Measurements from ENCODE around the gene NOTCH4. TPM values are rescaled to one million over a fixed set of nuclear protein-coding genes. Genes with fewer than 3 reads are reported as not detected.

Gene NOTCH4
- total RNA-seq, 1 donor from 2014 or later: 4.9 TPM

DNA sequence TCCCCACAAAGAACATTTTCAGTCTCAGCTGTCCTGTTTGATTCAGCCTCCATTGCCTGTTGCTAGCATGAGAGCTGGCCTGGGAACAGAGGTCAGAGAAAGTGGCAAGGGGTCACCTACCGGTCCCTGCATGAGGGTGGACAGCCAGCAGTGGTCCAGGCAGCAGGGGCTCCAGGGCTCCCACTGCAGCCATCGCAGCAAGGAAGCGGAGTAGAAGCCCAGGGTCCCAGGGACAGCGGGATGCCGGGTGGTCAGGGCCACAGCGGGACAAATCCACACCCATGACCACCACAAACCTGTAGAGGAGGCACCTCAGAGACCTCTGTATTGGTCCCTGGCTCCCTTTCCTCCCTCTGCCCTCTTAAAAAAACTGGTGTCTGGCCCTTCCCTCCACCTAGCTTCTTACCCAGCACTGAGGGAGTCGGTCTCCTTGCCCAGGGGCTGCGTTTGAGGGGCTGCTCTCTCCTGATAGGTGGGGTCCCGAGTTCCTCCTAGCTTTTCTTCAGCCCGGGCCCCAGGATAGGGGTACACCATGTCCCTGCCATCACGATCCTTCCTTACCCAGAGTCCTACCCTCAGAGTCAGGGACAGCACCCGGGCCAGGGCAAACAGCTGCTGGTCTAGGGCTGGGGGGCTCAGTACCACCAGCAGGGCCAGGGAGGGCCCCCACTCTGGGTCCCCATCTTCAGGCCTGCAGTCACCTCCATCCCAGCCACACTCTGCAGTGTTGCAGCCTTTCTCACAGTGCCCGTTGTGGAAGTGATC lies 23.0 kb downstream of the NOTCH4 start:
- no peak overlapping the region for H3K27ac Mint-ChIP-seq (ENCODE audit: unreplicated experiment)
- no peak overlapping the region for H3K4me3 Mint-ChIP-seq (ENCODE audit: unreplicated experiment)
- peaks cover 9% of the 10 kb centered on the region for H3K9me3 Mint-ChIP-seq (ENCODE audit: unreplicated experiment)
- no peaks in the 10 kb centered on the region for H3K36me3 Mint-ChIP-seq (ENCODE audit: unreplicated experiment)
- TF ChIP-seq, protein P1, sequence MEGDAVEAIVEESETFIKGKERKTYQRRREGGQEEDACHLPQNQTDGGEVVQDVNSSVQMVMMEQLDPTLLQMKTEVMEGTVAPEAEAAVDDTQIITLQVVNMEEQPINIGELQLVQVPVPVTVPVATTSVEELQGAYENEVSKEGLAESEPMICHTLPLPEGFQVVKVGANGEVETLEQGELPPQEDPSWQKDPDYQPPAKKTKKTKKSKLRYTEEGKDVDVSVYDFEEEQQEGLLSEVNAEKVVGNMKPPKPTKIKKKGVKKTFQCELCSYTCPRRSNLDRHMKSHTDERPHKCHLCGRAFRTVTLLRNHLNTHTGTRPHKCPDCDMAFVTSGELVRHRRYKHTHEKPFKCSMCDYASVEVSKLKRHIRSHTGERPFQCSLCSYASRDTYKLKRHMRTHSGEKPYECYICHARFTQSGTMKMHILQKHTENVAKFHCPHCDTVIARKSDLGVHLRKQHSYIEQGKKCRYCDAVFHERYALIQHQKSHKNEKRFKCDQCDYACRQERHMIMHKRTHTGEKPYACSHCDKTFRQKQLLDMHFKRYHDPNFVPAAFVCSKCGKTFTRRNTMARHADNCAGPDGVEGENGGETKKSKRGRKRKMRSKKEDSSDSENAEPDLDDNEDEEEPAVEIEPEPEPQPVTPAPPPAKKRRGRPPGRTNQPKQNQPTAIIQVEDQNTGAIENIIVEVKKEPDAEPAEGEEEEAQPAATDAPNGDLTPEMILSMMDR (IDR thresholded peaks at IDR 0.05; ENCODE audit: partially characterized antibody, unreplicated experiment): no peak
- peaks cover 9% of the 10 kb centered on the region for H3K4me1 Mint-ChIP-seq (ENCODE audit: low read depth, unreplicated experiment)
- H3K27me3 Mint-ChIP-seq (ENCODE audit: unreplicated experiment): peaks cover 6% of the 10 kb centered on the region
- no peak for DNase-seq

DNA sequence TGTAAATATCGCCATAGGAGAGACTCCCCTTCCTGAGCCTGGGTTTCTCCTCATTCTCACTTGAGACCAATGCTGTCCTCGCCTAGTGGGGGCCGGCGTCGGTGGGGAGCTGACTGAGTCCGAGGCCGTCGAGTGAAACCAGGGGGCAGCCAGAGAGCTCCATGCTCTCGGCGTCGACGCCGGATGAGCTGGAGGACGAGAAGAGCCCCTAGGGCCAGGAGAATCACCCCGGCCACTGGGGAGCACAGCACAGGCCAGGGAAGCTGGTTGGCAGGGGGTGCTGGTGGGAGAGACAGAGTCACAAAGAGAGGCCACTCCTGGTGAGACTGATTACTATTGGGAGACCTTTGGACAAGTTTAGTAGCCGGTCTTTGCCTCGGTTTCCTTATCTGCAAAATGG lies 25.0 kb downstream of the NOTCH4 start:
- H3K4me1 Mint-ChIP-seq (ENCODE audit: low read depth, unreplicated experiment): peaks cover 13% of the 10 kb centered on the region
- H3K27me3 Mint-ChIP-seq (ENCODE audit: unreplicated experiment): peaks cover 8% of the 10 kb centered on the region

DNA sequence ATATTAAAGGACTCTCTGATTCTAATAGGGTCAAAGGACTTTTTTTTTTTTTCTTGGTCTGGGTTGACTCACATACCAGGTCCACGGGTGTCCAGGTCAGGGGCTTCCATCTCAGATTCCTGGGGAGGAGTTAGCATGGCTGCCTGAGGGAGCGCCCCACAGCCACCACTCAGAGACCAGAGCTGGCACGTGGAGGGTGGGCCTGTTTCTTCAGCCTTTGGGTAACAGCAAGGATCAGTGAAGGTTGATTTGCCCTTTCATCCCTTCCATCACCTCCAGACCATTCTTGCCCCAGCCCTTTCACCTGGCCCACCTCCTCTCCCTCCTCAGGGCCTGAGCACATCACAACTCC lies 25.5 kb downstream of the NOTCH4 start:
- Mint-ChIP-seq H3K27ac (ENCODE audit: unreplicated experiment) (no peak overlapping the region), H3K4me3 (ENCODE audit: unreplicated experiment) (no peak overlapping the region), H3K9me3 (ENCODE audit: unreplicated experiment) (peaks cover 11% of the 10 kb centered on the region), H3K27me3 (ENCODE audit: unreplicated experiment) (peaks cover 6% of the 10 kb centered on the region), H3K4me1 (ENCODE audit: low read depth, unreplicated experiment) (peaks cover 11% of the 10 kb centered on the region), H3K36me3 (ENCODE audit: unreplicated experiment) (no peaks in the 10 kb centered on the region)
- TF ChIP-seq, protein P1 (IDR thresholded peaks at IDR 0.05; ENCODE audit: partially characterized antibody, unreplicated experiment): no peak
- no peak for DNase-seq

More for the DNA sequence above, 25.0 kb downstream of the NOTCH4 start:
- H3K4me3 Mint-ChIP-seq (ENCODE audit: unreplicated experiment): no peak overlapping the region
- H3K9me3 Mint-ChIP-seq (ENCODE audit: unreplicated experiment): peaks cover 11% of the 10 kb centered on the region
- H3K27ac Mint-ChIP-seq (ENCODE audit: unreplicated experiment): no peak overlapping the region
- DNase-seq: no peak
- no peaks in the 10 kb centered on the region for H3K36me3 Mint-ChIP-seq (ENCODE audit: unreplicated experiment)
- TF ChIP-seq, protein P1 (IDR thresholded peaks at IDR 0.05; ENCODE audit: partially characterized antibody, unreplicated experiment): no peak

DNA sequence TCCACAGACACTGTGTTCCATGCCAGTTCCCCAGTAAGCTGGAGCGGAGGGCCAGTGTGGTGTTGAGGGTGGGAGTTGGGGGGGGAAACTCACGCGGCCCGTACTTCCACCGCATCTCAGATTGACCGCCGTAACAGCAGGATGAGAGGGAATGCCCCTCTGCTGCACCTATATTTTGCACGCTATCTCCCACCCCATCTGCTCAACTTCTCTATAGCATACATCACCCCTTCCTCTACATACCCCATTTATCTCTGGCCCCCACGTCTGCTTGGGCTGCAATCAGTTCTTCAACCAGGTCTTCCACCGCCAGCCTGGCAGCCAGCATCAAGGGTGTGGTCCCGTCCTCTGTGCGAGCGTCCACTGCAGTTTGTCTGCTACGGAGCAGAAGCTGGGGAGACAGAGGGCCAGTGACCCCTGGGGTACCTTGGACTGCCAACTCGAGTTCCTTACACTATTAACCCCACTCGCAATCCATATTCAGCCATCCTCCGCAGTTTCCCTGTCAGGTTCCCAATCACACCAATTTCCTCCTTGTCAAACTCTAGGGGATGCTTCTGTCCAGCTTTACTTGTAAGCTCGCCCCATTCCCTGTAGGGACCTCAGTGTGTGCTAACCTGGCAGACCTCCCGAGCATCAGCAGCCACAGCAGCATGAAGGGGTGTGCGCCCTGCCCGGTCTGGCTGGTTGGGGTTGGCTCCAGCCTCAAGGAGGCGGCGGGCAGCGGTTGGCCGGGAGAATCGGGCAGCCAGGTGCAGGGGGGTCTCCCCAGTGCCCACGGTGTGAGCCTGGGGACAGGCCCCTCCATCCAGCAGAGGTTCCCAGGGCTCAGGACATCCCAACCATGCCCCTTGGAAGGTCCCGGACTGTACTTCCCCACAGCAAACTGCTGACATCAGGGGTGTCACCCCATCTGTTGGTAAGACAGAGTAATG lies 26.9 kb downstream of the NOTCH4 start:
- DNase-seq: no peak
- H3K36me3 Mint-ChIP-seq (ENCODE audit: unreplicated experiment): no peaks in the 10 kb centered on the region
- peak overlapping the region; percentile 91 for H3K4me3 Mint-ChIP-seq (ENCODE audit: unreplicated experiment)
- H3K27me3 Mint-ChIP-seq (ENCODE audit: unreplicated experiment): peaks cover 6% of the 10 kb centered on the region
- H3K4me1 Mint-ChIP-seq (ENCODE audit: low read depth, unreplicated experiment): peaks cover 9% of the 10 kb centered on the region
- peaks cover 11% of the 10 kb centered on the region for H3K9me3 Mint-ChIP-seq (ENCODE audit: unreplicated experiment)
- peak overlapping the region; percentile 100 for H3K27ac Mint-ChIP-seq (ENCODE audit: unreplicated experiment)
- TF ChIP-seq, protein P1 (IDR thresholded peaks at IDR 0.05; ENCODE audit: partially characterized antibody, unreplicated experiment): no peak
